OCI-LY7 (cell line): ENCODE measurements around the gene CEP164.

Experiments
- EZH2phosphoT487 ChIP-seq: fragments of 200-600 bp; sonication (generic); IDR thresholded peaks from 2 replicates; pipeline ENCODE4 v1.6.1; 2018; ENCODE audit warnings: low read depth, borderline replicate concordance, mild to moderate bottlenecking, mixed run types, antibody characterized with exemption, low read length, moderate library complexity, mixed read lengths
- TF ChIP-seq, protein P1 (sequence below): fragments of 200-600 bp; sonication (generic); conservative IDR thresholded peaks from 2 replicates; pipeline ENCODE4 v1.5.1; 2014; ENCODE audit warnings: mild to moderate bottlenecking, antibody characterized with exemption, low read length, moderate library complexity, mixed read lengths

DNA sequence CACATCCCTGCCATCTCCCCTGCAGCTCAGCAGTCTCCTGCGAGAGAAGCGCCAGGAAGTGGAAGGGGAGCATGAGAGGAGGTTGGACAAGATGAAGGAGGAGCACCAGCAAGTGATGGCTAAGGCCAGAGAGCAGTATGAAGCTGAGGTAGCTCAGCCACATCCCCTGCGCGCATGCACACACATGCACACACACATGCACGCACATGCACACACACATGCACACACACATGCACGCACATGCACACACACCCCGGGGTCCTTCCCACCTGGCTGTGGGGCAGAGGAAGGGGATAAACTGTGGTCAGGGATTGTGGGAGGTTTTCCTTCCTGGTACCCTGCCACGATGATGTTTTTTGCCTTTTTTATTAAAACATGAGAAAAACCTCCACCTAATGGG, 65.3 kb downstream of the CEP164 start:
- TF ChIP-seq, protein P1, sequence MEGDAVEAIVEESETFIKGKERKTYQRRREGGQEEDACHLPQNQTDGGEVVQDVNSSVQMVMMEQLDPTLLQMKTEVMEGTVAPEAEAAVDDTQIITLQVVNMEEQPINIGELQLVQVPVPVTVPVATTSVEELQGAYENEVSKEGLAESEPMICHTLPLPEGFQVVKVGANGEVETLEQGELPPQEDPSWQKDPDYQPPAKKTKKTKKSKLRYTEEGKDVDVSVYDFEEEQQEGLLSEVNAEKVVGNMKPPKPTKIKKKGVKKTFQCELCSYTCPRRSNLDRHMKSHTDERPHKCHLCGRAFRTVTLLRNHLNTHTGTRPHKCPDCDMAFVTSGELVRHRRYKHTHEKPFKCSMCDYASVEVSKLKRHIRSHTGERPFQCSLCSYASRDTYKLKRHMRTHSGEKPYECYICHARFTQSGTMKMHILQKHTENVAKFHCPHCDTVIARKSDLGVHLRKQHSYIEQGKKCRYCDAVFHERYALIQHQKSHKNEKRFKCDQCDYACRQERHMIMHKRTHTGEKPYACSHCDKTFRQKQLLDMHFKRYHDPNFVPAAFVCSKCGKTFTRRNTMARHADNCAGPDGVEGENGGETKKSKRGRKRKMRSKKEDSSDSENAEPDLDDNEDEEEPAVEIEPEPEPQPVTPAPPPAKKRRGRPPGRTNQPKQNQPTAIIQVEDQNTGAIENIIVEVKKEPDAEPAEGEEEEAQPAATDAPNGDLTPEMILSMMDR, result no peak
- TF ChIP-seq EZH2phosphoT487, result no peak
